HG03103 (cell line): ENCODE data around the gene AP1M2.
"Not testable (repeated sequence)": the region's sequence is repeated elsewhere in the genome, so short reads cannot be mapped to it uniquely, and the experiment has no call there.

Source experiments
- ATAC-seq: cut with Tn5 transposase; IDR thresholded peaks from one replicate; pipeline ENCODE4 v1.9.1; 2021; ENCODE audit warnings: low read depth; ENCODE audit not compliant: unreplicated experiment

Gene AP1M2

GRCh38 chr19:10543420-10544241, 43.5 kb downstream of the AP1M2 start, which contains the start of gene ATG4D:
ATG4D (plus strand) TSS chr19:10543904; CDS start chr19:10544091, 187 bp downstream.
- ATAC-seq: peak; percentile 56

GRCh38 chr19:10543059-10543419, 44.1 kb downstream of the AP1M2 start:
- no peak for ATAC-seq

GRCh38 chr19:10539016-10539415, 48.1 kb downstream of the AP1M2 start:
- not testable (repeated sequence) for ATAC-seq

- ATAC-seq: no peak
Measured at GRCh38 chr19:10538204-10538983, 48.7 kb downstream of the AP1M2 start.

- ATAC-seq: no peak
Measured at GRCh38 chr19:10537668-10538067, 49.4 kb downstream of the AP1M2 start.

GRCh38 chr19:10535613-10536012, 51.5 kb downstream of the AP1M2 start:
- ATAC-seq: no peak

GRCh38 chr19:10533646-10534386, 53.3 kb downstream of the AP1M2 start:
- no peak for ATAC-seq

GRCh38 chr19:10532457-10532856, 54.7 kb downstream of the AP1M2 start:
- ATAC-seq: no peak

GRCh38 chr19:10526887-10527286, 60.2 kb downstream of the AP1M2 start:
- ATAC-seq: not testable (repeated sequence)

GRCh38 chr19:10525636-10526035, 61.5 kb downstream of the AP1M2 start:
- ATAC-seq: no peak

- no peak for ATAC-seq
Measured at GRCh38 chr19:10523135-10523636, 63.9 kb downstream of the AP1M2 start.
